COR-L47 (cell line): ENCODE data around the gene CRAT.

Experiments
- DNase-seq: peaks from one replicate; lab custom pipeline; 2025; lab: John Stamatoyannopoulos, UW

The CRAT gene

GRCh38 chr9:129109952-129110739, 447 bp downstream of the CRAT start:
- DNase-seq, result no peak

- no peak for DNase-seq
These were observed 1.1 kb downstream of the CRAT start for GRCh38 chr9:129109537-129109903.

GRCh38 chr9:129108805-129109536, 1.6 kb downstream of the CRAT start:
- DNase-seq, result peak; percentile 31

- no peak for DNase-seq
These were observed 2.3 kb downstream of the CRAT start for GRCh38 chr9:129108083-129108804.

GRCh38 chr9:129107651-129108050, 2.9 kb downstream of the CRAT start:
- no peak for DNase-seq

DNA sequence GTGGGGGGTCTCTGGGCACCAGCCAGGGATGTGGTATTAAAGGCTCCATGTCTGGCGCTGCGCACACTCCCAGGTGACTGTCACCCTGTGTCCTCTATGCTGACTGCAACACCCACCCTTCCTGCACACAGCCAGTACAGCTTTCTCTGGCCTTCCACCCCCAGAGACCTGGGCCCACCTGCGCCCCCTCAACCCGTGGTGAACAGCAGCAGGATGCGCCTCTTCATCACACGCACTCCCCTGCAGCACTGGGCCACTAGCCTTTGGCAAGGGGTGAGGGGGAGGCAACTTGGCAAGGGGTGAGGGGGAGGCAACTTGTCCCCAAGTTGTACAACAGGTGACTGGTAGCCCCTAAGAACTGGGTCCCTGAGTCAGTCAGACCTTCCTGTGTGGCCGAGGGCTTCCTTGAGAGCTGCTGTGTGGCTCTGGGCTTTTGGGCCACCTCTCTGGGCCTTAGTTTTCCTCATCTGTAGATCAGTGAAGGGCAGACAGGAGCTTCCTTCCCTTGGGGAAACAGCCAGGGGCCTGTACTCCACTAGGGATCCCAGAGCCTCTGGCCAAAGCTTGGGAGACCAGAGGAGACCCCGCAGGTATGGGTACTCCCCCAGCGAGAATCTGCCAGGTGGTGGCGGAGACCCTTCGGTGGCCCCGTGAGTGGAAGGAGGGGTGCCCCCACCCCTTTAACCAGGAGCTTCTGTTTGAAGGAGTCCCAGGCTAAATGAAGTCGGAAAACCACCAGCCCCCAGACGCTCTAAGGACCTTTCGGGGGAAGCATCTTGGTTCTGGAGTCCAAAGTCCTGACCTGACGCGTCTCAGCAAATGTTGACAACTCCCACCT, 4.5 kb downstream of the CRAT start:
- no peak for DNase-seq

DNA sequence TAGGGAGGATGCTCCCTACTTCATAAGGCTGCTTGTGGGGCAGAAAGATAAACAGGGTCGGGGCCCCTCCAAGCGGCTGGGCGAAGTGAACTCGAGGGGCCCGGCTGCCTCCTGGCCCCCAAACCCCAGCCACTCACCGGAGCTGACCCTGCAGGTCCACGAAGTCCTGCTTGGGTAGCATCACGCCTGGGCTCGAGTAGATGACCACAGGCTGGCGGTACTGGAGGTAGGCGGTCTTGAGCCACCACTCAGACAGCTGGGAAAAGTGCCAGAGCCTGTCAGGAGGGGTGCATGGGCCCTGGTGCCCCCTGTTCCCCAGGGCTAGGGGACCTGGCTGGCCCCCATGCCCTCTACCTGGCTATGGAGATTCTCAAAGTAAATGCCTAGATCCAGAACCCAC, 6.5 kb downstream of the CRAT start:
- DNase-seq, result no peak

DNA sequence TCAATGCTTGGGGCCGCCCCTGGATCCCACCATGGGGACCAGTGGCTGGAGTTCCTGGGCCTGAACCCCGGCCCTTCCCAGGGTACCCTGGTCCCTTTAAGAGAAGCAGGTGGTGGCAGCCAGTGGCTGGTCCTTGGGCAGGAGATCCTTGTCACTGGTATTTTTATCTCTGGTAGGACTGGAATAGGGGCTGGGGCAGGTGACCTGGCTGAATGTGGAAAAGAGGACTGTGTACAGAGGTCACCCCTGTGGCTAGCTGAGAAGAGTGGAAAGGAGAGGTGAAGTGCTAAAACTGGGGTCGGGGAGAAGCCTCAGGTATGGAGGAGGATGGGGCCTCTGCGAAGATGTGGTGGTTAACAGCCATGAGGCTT, 7.0 kb downstream of the CRAT start:
- DNase-seq, result no peak

GRCh38 chr9:129102791-129103594, 7.6 kb downstream of the CRAT start:
- DNase-seq, result peak; percentile 51

GRCh38 chr9:129102095-129102525, 8.5 kb downstream of the CRAT start:
- no peak for DNase-seq

DNA sequence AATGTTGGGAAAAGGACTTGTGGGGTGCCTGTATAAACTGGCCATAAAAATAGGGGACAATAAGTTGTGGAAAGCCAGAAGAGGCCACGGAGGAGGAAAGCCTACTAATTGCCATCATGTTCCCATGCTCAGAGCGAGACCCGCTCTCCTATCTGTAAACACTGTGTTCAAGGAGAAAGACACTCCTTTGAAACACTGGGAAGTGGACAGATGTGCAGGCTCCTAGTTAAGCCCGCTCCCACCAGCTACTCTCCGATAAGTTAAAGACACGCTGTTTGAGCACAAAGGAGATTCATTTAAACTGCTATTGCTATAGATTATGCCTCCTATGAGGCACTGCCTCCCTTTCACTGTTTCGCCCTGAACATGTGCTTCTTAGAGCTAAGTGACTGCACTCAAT, 9.3 kb downstream of the CRAT start:
- no peak for DNase-seq

DNA sequence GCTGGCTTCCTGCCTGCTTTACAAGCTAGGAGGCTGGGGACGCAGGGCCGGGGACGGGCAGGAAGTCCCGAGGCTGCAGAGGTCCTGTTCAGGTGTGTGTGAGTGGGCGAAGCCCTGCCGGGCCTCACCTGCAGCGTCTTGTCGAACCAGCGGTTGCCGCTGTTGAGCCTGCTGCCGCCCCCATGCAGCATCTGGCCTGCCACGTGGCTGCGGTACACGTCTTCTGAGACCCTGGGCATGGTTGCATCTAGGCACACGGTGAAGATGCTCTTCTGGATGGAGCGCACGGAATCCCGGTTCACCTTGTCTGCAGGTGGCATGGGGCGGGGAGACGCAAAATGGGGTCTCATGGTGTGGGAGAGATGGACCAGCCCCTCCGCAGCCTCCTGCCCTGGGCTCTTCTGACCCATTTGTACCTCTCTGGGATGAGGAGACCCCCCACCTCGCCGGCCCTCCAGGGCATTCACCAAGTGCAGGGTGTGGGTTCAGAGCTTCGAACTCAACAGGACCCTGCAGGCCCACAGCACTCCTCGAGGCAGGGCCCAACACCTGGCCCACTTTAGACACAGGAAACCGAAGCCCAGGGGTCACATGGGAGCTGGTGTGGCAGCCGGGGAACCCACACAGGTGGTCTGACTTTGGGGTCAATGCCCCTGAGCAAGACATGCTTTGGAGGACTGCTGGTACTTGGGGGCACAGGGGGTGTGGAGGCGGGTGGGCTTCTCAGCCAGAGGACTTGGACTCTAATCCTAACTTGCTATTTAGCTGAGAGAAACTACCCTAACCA, 10.0 kb downstream of the CRAT start:
- DNase-seq, result no peak

DNA sequence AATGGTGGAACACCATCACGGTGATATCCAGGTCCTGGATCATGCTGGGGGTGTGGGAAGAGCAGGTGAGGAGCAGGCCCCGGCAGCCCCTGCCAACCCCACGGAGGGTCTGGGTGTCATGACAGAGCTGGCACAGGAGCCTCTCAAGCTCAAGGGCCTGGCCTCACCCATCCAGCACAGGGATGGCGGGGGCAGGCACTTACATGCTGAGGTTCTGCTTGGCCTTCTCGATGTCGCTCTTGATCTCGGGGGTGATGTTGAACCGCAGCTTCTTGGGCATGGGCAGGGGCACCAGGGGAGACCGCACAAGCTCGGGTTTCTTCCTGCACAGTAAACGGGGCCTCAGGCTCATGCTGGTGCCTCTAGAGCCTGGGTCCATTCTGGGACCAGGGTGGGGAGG, 12.3 kb downstream of the CRAT start:
- DNase-seq, result no peak

GRCh38 chr9:129097671-129098306, 12.8 kb downstream of the CRAT start:
- no peak for DNase-seq

DNA sequence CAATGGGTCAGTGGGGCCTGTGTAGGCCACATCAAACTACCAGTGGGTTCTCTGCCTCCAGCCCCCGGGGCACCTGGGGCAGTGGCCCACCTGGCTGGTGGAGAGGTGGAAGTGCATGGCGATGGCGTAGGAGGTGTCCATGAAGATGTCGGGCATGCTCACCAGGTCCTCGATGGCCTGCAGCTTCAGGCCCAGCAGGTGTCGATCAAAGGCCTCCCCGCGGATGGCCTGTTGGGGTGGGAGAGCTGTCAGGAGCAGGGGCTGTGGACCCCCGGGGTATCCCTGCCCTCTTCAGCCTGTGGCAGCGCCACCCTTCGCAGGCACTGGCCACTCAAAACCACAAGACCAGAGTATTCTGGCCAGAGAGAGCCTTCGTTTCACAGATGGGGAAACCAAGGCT, 14.7 kb downstream of the CRAT start:
- DNase-seq, result no peak

DNA sequence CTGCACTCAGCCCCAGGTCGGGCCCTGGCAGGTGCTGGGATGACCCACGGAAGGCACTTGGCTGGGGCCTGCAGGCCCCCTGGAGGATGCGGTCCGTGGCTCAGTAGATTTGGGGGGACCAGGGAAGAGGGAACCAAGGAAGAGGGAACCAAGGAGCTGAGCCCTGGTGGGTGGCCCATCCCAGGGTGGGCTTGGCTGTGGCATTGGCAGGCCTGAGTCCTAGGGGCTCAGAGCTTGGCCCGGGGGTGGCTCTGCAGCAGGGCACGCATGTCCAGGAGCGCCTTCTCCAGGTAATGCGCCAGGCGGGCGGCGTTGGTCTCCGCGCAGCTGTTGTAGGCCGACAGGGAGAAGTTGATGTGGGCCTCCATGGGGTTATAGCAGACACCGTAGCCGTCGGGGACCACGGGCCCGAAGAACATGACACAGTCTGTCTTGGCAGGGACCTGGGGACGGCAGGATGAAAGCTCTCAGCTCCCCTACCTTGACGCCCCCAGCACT, 15.4 kb downstream of the CRAT start:
- DNase-seq, result no peak

GRCh38 chr9:129094387-129095169, 16.0 kb downstream of the CRAT start:
- DNase-seq, result no peak

DNA sequence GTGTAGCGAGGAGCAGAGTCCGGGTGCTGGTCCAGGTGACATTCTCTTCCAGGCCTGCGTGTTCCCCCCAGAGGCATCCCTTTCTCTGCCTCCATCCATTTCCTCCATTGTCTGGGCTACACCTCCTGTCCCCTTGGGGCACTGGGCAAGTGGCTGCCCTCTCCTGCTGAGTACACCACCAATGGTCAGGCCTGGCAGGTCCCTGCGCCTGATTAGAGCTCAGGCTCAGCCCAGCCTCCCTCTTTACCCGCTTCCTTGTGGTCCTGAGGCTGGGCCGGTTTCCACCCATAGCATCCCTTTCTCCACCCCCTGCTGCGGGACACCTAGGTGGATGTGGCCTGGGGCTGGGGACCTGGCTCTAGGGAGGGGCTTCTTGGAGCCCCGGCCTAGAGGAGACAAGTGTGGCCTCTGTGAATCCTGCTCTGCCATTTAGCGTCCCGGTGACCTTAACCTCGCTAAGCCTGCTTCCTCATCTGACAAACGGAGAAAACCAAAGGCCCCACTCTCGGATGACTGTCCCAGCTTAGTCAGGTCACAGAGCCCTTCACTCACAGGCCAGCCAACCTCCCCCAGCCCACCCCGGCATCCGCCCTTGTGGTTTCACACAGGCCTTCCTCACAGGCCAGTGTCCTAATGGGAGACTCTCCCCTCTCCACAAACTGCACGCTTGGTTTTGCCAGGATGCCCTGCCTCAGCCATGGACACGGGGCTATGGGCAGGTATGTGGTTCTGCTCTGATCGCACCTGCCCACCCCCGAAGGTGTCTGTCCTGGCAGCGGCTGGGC, 16.8 kb downstream of the CRAT start:
- DNase-seq, result no peak
